PC-9 (cell line): Measurements from ENCODE around the gene POLDIP3. TPM values are rescaled to one million over a fixed set of nuclear protein-coding genes. Genes with fewer than 3 reads are reported as not detected.
"Not testable (repeated sequence)": the region's sequence is repeated elsewhere in the genome, so short reads cannot be mapped to it uniquely, and the experiment has no call there.

Experiments
- BruUV-seq: library from RNA; stranded (reverse); fragments of 400-500 nt; replicated peaks from 2 replicates; lab custom pipeline; 2021; lab: Mats Ljungman, UMichigan
- CTCF ChIA-PET: fragments of 300-600 bp; sonication (Branson Sonifier 250); formaldehyde crosslinking; loops from one replicate; lab custom pipeline; 2022; ENCODE audit warnings: antibody characterized with exemption; lab: Charles Lee
- POLR2A ChIA-PET: fragments of 300-600 bp; sonication (Branson Sonifier 250); formaldehyde crosslinking; loops from one replicate; lab custom pipeline; 2022; ENCODE audit warnings: antibody characterized with exemption; ENCODE audit not compliant: unreplicated experiment; lab: Charles Lee
- DNase-seq, 2 experiments: peaks; one replicate each; pipeline versions ENCODE4 v3.0.0 to v3.0.0-alpha.2; 2015 to 2022; ENCODE audit warnings: mixed read lengths in 1 of 2
- H2AFZ ChIP-seq: fragments of 200-600 bp; sonication (generic); 2 replicates; pipeline ENCODE4 v1.8.1; 2017; ENCODE audit warnings: antibody characterized with exemption
- H3F3A ChIP-seq: fragments of 200-600 bp; sonication (generic); 2 replicates; pipeline ENCODE4 v1.8.1; 2017; ENCODE audit warnings: antibody characterized with exemption, mild to moderate bottlenecking, low read depth; ENCODE audit not compliant: insufficient read depth
- H3K27ac ChIP-seq: fragments of 200-600 bp; sonication (generic); 2 replicates; pipeline ENCODE4 v1.6.1; 2016; ENCODE audit warnings: mixed run types
- H3K27me3 ChIP-seq: fragments of 200-600 bp; sonication (generic); 2 replicates; pipeline ENCODE4 v1.6.1; 2016; ENCODE audit warnings: low read depth, mixed run types; ENCODE audit not compliant: insufficient read depth
- H3K36me3 ChIP-seq: fragments of 200-600 bp; sonication (generic); 2 replicates; pipeline ENCODE4 v1.6.1; 2016; ENCODE audit warnings: low read depth, mixed run types
- H3K4me1 ChIP-seq: fragments of 200-600 bp; sonication (generic); replicated peaks from 2 replicates; pipeline ENCODE4 v1.6.1; 2016; ENCODE audit warnings: mixed run types; ENCODE audit not compliant: insufficient read depth
- H3K4me2 ChIP-seq: fragments of 200-600 bp; sonication (generic); 2 replicates; pipeline ENCODE4 v1.6.1; 2017; ENCODE audit warnings: mixed run types
- H3K4me3 ChIP-seq: fragments of 200-600 bp; sonication (generic); 2 replicates; pipeline ENCODE4 v1.6.1; 2016; ENCODE audit warnings: mixed run types
- H3K79me2 ChIP-seq: fragments of 200-600 bp; sonication (generic); 2 replicates; pipeline ENCODE4 v1.6.1; 2017; ENCODE audit warnings: low read depth, mixed run types
- H3K9me2 ChIP-seq: fragments of 200-600 bp; sonication (generic); 2 replicates; pipeline ENCODE4 v1.8.1; 2017; ENCODE audit warnings: mild to moderate bottlenecking; ENCODE audit not compliant: insufficient read depth
- H3K9me3 ChIP-seq: fragments of 200-600 bp; sonication (generic); 2 replicates; pipeline ENCODE4 v1.8.1; 2016; ENCODE audit warnings: low read depth; ENCODE audit not compliant: insufficient read depth
- H4K20me1 ChIP-seq: fragments of 200-600 bp; sonication (generic); 2 replicates; pipeline ENCODE4 v1.8.1; 2017; ENCODE audit not compliant: insufficient read depth
- CTCF ChIP-seq: fragments of 200-600 bp; sonication (generic); conservative IDR thresholded peaks from 2 replicates; pipeline ENCODE4 v1.6.1; 2017; ENCODE audit warnings: mixed run types, antibody characterized with exemption, mild to moderate bottlenecking, moderate library complexity
- EZH2 ChIP-seq: fragments of 200-600 bp; sonication (generic); IDR thresholded peaks from 2 replicates; pipeline ENCODE4 v1.8.0; 2017; ENCODE audit warnings: antibody characterized with exemption, low read depth
- intact Hi-C: fragments of 100-400 bp; cut with micrococcal nuclease; formaldehyde crosslinking; loops from one replicate; pipeline ENCODE4 v1.10.0; 2022; ENCODE audit not compliant: unreplicated experiment
- total RNA-seq: library from RNA; stranded (reverse); gene quantifications from 2 replicates; pipeline ENCODE4 v1.2.3, GENCODE V29; 2021

POLDIP3 gene
- total RNA-seq, 1 experiment from 2014 or later = 62.9 TPM

- Histone ChIP-seq H4K20me1 (peaks cover 81% of the 10 kb centered on the region), H3K4me2 (0 out of 2 replicates have a peak overlapping the region, but pooled peaks have one; percentile 13), H3K27ac (no peak overlapping the region; the same call in 1 of the 2 replicates), H3K4me3 (no peak overlapping the region), H3K4me1 (peaks cover 22% of the 10 kb centered on the region), H3F3A (peaks cover 20% of the 10 kb centered on the region; the same call in 1 of the 2 replicates), H3K27me3 (no peaks in the 10 kb centered on the region), H3K9me2 (no peaks in the 10 kb centered on the region), H2AFZ (no peak overlapping the region), H3K36me3 (0 out of 2 replicates have a peak, but pooled peaks cover 31% of the 10 kb centered on the region), H3K79me2 (peaks cover 95% of the 10 kb centered on the region), H3K9me3 (no peaks in the 10 kb centered on the region)
- POLR2A ChIA-PET = interaction anchor here (0.7 kb wide), 1 partner anchor 233 kb away, joined by 4 read pairs; no protein-coding TSS in a partner anchor
- no peak for TF ChIP-seq EZH2
- TF ChIP-seq CTCF = no peak
- intact Hi-C loops = loop anchor here (5.0 kb wide), 1 partner anchor 641 kb away; the partner anchor contains the start of gene SEPTIN3
- no peak for DNase-seq
- CTCF ChIA-PET = interaction anchor here (0.7 kb wide), 1 partner anchor 26 kb away, joined by 6 read pairs; no protein-coding TSS in a partner anchor
- BruUV-seq = no TSS peak
Observed at GRCh38 chr22:42608136-42608822, 6.4 kb downstream of the POLDIP3 start.

- H3K4me1 ChIP-seq = peaks cover 16% of the 10 kb centered on the region
- H3K36me3 ChIP-seq = 0 out of 2 replicates have a peak, but pooled peaks cover 37% of the 10 kb centered on the region
- DNase-seq, H2AFZ ChIP-seq, H3K9me3 ChIP-seq, H3K4me3 ChIP-seq, POLR2A ChIA-PET, H3K9me2 ChIP-seq, BruUV-seq, H3K27me3 ChIP-seq, H3K27ac ChIP-seq, H3K4me2 ChIP-seq: not testable (repeated sequence)
- intact Hi-C loops = loop anchor here (5.0 kb wide), 1 partner anchor 640 kb away; the partner anchor contains the start of gene SEPTIN3
- peaks cover 95% of the 10 kb centered on the region for H3K79me2 ChIP-seq
- CTCF ChIA-PET = interaction anchor here (0.7 kb wide), 1 partner anchor 25 kb away, joined by 6 read pairs; no protein-coding TSS in a partner anchor
- H4K20me1 ChIP-seq = peaks cover 81% of the 10 kb centered on the region
- peaks cover 24% of the 10 kb centered on the region; the same call in 1 of the 2 replicates for H3F3A ChIP-seq
Observed at GRCh38 chr22:42607641-42608040, 7.0 kb downstream of the POLDIP3 start.

- Histone ChIP-seq H2AFZ (no peak overlapping the region), H3K4me2 (no peak overlapping the region), H3K27me3 (no peaks in the 10 kb centered on the region), H3K9me3 (no peaks in the 10 kb centered on the region), H3K4me3 (no peak overlapping the region), H3K79me2 (peaks cover 73% of the 10 kb centered on the region), H3F3A (peaks cover 14% of the 10 kb centered on the region; the same call in 1 of the 2 replicates), H4K20me1 (peaks cover 65% of the 10 kb centered on the region), H3K36me3 (peaks cover 43% of the 10 kb centered on the region), H3K9me2 (no peaks in the 10 kb centered on the region), H3K4me1 (peaks cover 10% of the 10 kb centered on the region), H3K27ac (no peak overlapping the region)
- DNase-seq = no peak
- intact Hi-C loops = no loop called here
- no TSS peak for BruUV-seq
- no peak for TF ChIP-seq EZH2
- TF ChIP-seq CTCF = no peak
- CTCF ChIA-PET = no interaction called here
- POLR2A ChIA-PET = no interaction called here
Observed at GRCh38 chr22:42604403-42604802, 10.3 kb downstream of the POLDIP3 start.
